Stimulated activated CD4-positive, alpha-beta T cell treated with anti-CD3 and anti-CD28 coated beads, Interleukin-15, amount 100 ng/mL, for 48 hours (primary cell): ENCODE results near the gene RNF4.
"Not testable (repeated sequence)": the region's sequence is repeated elsewhere in the genome, so short reads cannot be mapped to it uniquely, and the experiment has no call there.

ENCODE experiments used
- DNase-seq, 2 donors: peaks; one replicate each; pipeline ENCODE4 v3.0.0-alpha.2; 2020; ENCODE audit warnings: low read depth in 2 of 2

RNF4 gene

GRCh38 chr4:2486981-2487380, 18.1 kb downstream of the RNF4 start:
- DNase-seq: no peak

DNA sequence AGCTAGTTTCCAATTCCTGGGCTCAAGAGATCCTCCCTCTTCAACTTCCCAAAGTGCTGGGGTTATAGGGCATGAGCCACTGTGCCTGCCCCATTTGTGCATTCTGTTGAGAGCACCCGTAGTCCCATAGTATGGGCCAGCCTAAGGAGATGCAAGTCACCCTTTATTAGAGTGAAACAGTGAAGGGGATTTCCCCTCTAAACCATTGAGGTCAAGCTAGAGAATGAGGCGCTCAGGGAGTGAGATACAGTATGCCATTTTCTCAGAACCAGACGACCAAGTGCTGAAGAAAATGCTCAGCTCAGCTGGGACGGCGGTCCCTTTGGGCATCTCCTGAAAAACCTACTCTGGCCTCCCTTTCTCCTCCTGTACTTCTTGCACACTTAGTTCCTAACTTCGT, 18.7 kb downstream of the RNF4 start:
- no peak for DNase-seq

GRCh38 chr4:2489081-2489805, 20.3 kb downstream of the RNF4 start:
- no peak for DNase-seq

- DNase-seq: no peak
Observed at GRCh38 chr4:2489841-2490552, 21.1 kb downstream of the RNF4 start.

DNA sequence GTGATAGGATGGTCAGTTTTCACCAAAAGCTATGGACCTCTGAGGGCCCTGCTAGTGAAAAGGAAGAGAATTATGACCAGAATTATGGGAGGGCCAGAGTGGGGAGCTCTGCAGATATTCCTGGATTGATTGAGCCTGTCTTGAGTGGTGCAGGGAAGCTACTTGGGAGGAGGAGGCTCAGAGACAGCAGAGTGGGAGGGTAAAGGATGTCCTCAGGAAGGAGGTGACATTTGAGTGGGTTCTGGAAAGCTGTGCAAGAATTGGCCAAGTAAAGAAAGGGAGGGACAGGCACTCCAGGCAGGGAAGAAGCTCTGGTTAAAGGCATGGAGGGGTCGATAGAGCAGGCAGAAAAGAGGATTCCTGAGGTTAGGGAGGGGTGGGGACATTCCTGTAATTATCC, 24.1 kb downstream of the RNF4 start:
- DNase-seq: no peak

GRCh38 chr4:2494992-2495391, 26.1 kb downstream of the RNF4 start:
- DNase-seq: no peak

DNA sequence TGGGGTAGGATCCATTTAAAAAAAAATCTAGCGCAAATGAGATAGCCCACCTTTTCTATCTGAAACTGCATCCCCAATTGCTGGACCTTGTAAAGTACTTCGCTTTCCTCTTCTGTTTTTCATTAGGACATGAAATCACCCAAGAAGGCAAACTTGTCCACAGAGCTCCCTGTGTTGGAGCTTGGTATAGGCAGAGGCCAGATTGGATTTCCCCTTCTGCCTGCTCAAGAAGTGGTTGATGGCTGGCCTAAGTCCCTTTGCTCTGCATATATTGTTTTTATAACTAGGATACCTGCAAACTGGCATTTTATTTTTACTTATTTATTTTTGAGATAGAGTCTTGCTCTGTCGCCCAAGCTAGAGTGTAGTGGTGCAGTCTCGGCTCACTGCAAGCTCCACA, 28.4 kb downstream of the RNF4 start:
- no peak for DNase-seq

DNA sequence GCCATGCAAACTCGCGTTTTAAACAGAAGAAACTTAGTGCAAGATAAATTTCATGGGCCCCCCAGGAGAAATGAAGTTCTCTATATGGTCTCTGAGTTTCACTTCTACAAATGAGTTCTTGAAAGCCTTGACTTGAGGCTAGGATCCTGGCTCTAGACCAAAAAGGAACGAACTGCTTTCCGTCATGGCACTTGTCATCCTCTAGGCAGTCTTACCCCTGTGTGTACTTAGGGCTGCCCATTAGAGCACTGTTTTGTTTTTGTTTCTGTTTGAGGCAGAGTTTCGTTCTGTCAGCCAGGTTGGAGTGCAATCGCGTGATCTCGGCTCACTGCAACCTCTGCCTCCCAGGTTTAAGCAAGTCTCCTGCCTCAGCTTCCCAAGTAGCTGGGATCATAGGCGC, 29.0 kb downstream of the RNF4 start:
- DNase-seq: no peak

- no peak for DNase-seq
Observed at GRCh38 chr4:2500547-2500946, 31.6 kb downstream of the RNF4 start.

DNA sequence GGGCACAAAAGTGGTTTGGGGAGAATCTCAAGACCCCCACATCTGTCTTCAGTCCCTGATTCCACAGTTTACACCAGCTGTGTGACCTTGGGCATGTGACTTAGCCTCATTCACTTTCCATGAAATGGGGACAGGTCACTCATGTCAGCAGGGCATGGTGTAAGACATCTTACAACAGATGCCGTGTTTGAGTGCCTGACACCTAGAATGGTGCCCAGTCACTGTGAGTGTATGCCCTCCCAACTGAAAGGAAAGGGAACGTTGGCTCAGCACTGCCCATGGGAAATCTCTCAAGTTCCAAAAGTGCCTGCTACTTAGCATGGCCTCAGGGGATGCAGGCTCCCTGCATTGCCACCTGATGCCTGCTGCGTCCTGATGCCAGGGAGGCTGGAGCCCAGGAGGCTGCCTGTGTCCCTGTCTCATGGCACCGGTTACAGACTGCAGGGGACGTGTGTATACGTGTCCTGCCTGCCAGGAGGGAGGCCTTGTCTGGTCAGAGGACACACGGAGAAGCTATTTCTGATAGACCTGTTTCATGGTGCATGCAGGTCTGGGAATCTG, 32.2 kb downstream of the RNF4 start:
- no peak for DNase-seq

- DNase-seq: no peak
Observed at GRCh38 chr4:2503809-2504208, 34.9 kb downstream of the RNF4 start.

- DNase-seq: no peak
Observed at GRCh38 chr4:2507259-2507658, 38.4 kb downstream of the RNF4 start.

GRCh38 chr4:2507855-2508254, 38.9 kb downstream of the RNF4 start:
- no peak for DNase-seq

DNA sequence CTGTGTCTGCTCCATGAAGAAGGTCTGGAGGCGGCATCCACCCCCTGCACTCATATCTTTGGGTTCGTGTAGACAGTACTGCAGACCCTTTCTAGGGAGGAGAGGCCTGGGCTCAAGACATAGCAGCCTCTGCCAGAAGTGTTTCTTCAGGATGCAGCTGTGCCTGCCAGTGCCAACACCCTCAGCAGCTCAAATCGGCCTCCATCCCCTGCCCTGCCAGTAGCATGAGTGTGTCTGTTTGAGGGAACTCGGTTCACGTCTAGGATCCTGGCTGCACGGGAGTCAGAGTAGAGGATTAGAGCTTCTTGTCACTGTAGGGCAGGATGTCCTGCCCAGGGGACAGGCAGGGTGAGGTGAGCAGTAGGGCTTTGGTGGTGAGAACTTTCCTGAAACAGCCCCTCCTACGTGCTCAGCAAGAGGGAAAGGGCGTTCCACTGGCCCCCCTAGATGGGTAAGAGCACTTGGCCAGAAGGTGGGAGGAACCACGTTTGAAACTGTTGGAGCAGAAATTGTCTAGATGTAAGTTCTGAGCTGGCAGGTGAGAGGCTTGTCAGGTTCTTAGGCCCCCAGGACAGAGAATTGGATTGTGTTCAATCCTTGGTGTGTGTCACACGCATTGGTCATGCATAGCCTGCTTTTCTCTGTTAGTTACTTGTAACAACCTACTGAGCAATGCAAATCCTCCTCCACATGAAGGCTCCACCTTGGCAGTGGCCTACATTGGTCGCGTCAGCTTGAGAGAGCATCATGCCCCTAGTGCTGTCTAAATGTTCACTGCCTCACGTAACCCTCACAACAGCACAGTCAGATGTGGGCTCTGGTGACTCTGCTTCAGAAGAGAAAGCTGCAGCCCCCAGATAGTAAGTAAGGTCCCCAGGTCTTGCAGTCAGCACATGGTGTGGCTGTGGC, 41.7 kb downstream of the RNF4 start:
- no peak for DNase-seq

- DNase-seq: no peak
Observed at GRCh38 chr4:2511645-2512131, 42.8 kb downstream of the RNF4 start.

DNA sequence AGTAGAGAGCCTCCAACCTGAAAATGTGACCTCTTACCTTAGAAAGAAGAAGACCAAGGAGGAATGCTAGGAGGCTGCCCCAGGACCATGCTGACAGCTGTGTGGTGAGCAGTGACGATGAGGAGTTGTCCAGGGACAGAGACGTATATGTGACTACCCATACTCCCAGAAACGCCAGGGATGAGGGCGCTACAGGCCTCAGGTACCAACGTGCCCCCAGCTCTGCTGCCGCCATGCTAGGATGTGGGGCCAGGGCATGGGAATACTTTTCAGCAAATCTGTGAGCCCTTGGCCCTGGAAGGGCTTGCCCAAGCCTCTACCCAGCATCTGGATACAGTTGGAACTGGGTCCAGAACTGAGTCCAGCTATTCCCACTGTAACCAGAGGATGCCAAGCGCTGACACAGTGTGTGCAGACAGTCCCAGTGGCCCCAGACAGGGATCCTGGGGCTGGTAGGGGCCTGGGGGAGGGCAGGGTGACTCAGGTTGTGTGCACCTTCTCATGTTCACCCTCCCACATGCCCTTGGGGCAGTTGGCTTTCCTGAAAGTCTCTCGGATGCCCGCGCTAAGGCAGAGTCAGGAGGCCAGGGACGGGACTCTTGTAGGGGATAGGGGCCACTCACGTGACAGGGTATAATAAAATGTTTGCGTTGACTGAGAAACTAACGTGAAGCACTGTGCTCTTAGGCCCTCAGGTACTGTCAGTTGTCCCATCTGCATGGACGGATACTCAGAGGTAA, 43.7 kb downstream of the RNF4 start:
- no peak for DNase-seq

DNA sequence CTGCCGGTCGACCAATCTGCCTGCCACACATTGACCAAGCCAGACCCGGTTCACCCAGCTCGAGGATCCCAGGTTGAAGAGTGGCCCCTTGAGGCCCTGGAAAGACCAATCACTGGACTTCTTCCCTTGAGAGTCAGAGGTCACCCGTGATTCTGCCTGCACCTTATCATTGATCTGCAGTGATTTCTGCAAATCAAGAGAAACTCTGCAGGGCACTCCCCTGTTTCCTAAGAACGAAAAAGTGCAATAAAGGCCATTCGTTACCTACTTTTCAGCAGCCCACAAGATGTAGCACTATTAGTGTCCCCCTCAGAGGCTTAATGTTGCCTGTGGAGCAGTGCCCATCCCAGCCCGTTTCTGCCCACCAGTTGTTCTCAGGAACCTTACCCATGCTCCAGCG, 45.3 kb downstream of the RNF4 start:
- DNase-seq: not testable (repeated sequence)

DNA sequence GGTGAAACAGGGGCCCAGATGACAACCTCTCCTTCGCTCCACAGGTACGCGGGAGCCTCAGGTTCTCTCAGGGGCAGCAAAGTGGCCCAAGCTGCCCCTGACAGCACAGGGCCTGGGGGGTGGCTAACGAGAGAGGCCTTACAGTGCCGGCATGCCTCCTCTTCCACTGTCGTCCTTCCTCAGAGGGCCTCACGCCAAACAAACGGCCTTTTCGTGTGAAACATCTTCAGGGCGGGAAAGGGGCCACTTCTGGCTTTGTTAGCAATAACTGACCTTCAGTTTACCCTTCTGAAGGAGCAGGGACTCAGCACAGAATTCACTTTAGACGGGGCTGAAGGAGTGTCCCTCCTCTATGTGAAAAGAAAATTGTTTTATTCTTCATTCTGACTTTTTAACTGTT, 46.0 kb downstream of the RNF4 start:
- DNase-seq: not testable (repeated sequence)

DNA sequence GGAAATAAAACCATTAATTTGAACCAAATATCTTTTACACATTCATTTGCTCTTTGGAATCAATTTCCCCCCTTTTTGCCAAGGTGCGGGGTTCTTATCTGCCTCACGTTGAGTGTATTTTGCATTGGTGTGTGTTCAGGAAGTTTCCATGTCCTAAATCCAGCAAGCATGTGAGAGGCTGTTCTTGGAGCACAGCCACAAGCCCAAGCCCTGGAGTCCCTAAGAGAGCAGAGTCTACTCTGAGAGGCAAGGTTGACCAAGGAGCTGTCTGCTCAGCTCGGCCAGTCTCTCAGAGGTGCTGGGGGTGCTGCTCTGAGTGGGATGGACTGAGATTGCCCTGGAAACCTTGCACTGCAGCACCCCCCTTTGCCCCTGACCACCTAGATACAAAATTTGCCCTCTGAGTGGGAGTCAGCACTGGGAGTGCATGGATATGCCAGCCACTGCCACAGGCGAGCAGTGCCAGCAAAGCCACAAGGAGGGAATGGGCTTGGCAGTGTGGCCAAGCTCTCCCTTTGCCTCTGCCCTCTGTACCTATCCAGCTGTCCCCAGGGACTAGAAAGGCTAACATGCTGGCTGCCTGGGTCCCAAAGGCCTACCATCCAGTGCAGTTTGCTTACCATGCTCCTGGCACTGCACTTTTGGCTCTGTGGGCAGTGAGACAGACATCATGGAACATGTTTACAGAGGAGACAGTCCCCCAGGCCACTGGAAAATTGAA, 47.1 kb downstream of the RNF4 start:
- no peak for DNase-seq

GRCh38 chr4:2516635-2517034, 47.7 kb downstream of the RNF4 start:
- no peak for DNase-seq

- no peak for DNase-seq
Observed at GRCh38 chr4:2526559-2526958, 57.7 kb downstream of the RNF4 start.
